GM23338 (cell line): ENCODE data around the gene ZNF664.

Experiments used
- EZH2 ChIP-seq: fragments of 200-600 bp; sonication (generic); IDR thresholded peaks from one replicate; pipeline ENCODE4 v1.8.0; 2017; ENCODE audit warnings: antibody characterized with exemption, mild to moderate bottlenecking, low read depth; ENCODE audit not compliant: unreplicated experiment
- POLR2AphosphoS5 ChIP-seq: IDR thresholded peaks from 2 replicates; pipeline ENCODE4 v1.6.1; 2016; ENCODE audit warnings: antibody characterized with exemption, low read depth
- TF ChIP-seq, protein P1 (sequence below), 2 experiments: fragments of 200-600 bp in 1 of 2; sonication (generic) in 1 of 2; conservative IDR thresholded peaks; 2 replicates each; pipeline versions ENCODE4 v1.5.1 to v1.6.1; 2016 to 2017; ENCODE audit warnings: antibody characterized with exemption in 2 of 2, low read depth in 2 of 2, mild to moderate bottlenecking in 2 of 2, moderate library complexity in 1 of 2
- TF ChIP-seq, protein P2 (sequence below): IDR thresholded peaks from one replicate; pipeline ENCODE4 v1.6.1; 2018; ENCODE audit warnings: antibody characterized with exemption; ENCODE audit not compliant: unreplicated experiment

DNA sequence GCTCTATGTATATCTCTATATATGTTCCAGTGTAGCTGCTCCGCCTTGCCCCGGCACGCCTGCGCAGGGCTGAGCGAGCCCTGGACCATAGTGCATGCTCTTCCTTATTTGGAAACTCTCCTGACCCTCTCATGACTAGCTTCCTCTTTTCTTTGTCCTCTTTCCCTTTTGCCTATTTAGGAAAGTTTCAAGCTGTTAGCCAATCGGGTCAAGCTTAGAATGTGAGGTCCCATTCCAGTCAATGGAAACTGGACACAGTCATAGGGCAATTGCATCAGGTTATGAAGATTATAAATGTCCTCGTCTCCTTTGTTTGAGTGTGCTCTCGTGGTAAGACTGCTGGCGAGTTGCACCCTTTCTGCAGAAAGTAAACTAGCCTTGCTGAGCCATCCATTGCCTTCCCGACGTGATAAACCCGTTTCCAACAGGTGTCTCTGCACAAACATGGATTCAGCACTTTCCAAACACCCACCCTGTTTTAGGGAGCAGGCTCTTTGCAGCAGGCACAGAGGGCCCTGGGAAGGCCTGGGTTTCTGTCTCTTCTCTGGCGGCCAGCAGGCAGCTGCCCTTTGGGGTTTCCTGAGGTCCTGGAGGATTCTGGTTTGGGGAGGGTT is 31.3 kb upstream of the ZNF664 start:
- TF ChIP-seq, protein P1, sequence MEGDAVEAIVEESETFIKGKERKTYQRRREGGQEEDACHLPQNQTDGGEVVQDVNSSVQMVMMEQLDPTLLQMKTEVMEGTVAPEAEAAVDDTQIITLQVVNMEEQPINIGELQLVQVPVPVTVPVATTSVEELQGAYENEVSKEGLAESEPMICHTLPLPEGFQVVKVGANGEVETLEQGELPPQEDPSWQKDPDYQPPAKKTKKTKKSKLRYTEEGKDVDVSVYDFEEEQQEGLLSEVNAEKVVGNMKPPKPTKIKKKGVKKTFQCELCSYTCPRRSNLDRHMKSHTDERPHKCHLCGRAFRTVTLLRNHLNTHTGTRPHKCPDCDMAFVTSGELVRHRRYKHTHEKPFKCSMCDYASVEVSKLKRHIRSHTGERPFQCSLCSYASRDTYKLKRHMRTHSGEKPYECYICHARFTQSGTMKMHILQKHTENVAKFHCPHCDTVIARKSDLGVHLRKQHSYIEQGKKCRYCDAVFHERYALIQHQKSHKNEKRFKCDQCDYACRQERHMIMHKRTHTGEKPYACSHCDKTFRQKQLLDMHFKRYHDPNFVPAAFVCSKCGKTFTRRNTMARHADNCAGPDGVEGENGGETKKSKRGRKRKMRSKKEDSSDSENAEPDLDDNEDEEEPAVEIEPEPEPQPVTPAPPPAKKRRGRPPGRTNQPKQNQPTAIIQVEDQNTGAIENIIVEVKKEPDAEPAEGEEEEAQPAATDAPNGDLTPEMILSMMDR (conservative IDR thresholded peaks at IDR 0.05; ENCODE audit: low read depth in 2 of 2): no peak
- TF ChIP-seq EZH2 (no peak), POLR2AphosphoS5 (no peak)
- TF ChIP-seq, protein P2, sequence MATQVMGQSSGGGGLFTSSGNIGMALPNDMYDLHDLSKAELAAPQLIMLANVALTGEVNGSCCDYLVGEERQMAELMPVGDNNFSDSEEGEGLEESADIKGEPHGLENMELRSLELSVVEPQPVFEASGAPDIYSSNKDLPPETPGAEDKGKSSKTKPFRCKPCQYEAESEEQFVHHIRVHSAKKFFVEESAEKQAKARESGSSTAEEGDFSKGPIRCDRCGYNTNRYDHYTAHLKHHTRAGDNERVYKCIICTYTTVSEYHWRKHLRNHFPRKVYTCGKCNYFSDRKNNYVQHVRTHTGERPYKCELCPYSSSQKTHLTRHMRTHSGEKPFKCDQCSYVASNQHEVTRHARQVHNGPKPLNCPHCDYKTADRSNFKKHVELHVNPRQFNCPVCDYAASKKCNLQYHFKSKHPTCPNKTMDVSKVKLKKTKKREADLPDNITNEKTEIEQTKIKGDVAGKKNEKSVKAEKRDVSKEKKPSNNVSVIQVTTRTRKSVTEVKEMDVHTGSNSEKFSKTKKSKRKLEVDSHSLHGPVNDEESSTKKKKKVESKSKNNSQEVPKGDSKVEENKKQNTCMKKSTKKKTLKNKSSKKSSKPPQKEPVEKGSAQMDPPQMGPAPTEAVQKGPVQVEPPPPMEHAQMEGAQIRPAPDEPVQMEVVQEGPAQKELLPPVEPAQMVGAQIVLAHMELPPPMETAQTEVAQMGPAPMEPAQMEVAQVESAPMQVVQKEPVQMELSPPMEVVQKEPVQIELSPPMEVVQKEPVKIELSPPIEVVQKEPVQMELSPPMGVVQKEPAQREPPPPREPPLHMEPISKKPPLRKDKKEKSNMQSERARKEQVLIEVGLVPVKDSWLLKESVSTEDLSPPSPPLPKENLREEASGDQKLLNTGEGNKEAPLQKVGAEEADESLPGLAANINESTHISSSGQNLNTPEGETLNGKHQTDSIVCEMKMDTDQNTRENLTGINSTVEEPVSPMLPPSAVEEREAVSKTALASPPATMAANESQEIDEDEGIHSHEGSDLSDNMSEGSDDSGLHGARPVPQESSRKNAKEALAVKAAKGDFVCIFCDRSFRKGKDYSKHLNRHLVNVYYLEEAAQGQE: no peak
